Stimulated activated CD4-positive, alpha-beta T cell treated with anti-CD3 and anti-CD28 coated beads, Interleukin-2, amount 100 ng/mL, for 24 hours (primary cell): ENCODE data around the gene SYPL1.

ENCODE experiments used
- DNase-seq, 2 donors: peaks; one replicate each; pipeline ENCODE4 v3.0.0-alpha.2; 2020

Gene SYPL1

GRCh38 chr7:106064771-106065574 is 47.1 kb downstream of the SYPL1 start:
- no peak for DNase-seq

DNA sequence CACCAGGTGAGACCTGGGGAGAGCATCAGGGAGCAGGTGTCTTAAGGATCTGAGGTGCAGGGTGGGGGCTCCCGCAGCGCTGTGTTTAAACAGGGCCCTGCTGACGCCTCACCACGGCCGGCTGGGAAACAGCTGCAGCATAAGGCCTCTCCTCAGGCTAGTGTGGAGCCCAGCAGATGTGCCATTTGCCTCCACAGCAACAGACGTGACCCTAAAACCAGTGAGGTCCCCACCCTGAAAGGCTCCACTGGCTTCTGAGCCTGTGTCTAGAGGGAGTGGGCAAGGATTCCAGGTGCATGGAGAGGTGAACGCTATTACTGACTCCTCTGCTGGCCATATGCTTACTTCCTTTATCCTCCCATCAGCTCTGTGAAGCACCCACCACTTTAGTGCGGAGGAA is 47.8 kb downstream of the SYPL1 start:
- no peak for DNase-seq

DNA sequence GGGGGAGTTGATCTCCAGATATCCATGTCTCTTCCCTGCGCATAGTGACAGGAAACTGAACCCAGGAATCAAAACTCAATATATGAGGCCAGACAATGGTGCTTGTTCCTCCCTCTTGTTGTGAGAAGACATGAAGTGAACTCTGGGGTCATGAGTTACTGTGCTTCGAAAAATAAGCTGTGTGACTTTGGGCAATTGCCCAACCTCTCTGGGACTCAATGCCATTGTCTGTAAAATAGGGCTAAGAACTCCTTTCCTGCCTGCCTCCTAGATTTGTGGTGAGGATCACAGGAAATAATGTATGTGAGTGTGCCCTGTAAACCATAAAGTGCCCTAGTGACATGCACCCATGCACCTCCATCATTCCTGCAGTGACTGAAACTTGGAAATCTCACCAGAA is 48.4 kb downstream of the SYPL1 start:
- no peak for DNase-seq

GRCh38 chr7:106063024-106063423 is 49.1 kb downstream of the SYPL1 start:
- DNase-seq = no peak

GRCh38 chr7:106062521-106062931 is 49.6 kb downstream of the SYPL1 start:
- DNase-seq = no peak

DNA sequence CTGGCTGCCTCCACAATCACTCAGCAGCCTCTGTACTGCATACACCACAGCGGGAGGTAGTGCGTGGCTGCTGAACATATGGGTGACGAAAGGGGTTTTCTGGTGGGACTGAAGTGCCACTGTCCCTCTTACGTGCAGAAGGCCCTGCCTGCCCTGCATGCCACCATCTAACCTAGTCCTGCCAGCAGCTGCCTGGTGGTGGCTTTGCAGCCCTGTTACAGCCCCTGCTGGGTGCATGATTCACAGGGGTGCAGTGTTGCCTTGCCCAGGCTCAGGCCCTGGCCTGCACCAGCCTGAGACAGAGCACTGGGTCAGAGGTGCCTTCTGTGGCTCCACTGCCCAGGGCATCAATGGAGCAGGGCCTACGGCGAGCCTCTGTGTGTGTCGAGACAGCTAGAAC is 50.1 kb downstream of the SYPL1 start:
- no peak for DNase-seq

DNA sequence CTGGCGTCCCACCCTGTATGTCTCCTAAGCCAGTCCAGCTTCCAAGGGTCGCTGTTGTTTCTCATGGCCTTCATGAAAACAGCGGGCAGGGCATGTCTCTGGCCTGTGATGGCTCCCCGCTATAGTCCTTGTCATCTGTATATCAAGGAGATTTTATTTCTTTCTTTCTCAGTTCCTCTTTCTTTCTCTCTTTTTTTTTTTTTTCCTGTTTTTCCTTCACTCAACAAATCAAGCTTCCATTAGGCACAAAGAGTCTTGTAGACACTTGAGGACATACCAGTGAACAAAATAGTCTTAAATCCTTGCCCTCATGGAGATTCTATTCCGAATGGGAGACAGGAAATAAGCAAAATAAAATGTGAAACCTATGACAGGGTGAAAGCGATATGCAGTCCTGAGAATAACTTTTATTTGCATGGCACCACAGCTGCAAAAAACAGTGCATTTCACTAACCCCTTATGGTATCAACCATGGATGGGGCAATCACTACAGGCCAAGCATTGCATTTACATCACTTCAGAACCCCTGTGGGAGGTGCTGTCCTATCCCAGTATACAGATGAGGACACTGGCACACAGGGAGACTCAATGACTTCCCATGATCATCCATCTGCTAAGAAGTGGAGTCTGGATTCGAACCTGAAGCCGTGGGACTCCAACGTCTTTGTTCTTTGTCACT is 50.7 kb downstream of the SYPL1 start:
- DNase-seq = no peak

DNA sequence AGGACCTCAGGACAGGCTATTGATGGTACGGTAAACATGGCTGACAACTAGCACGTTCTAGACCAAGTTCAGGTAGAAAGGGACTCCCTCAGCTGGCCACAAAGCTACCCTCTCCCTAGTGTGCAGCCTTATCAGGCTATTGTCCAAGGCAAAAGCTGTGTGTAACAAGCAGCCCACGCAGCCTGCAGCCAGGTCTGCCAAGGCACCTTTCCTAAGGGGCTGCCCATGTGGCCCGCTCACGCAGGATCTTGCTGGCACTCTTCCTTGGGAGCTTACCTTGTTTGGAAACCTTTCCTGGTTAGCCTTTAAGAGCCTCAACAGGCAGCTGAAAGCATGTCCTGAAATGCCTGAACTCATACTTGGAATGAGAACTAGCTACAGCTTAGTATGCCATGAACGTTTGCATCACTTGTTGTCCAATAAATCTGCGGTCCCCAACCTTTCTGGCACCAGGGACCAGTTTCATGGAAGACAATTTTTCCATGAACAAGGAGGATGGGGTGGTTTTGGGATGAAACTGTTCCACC is 51.7 kb downstream of the SYPL1 start:
- DNase-seq = no peak

- DNase-seq = no peak
Measured at GRCh38 chr7:106059556-106059955, 52.6 kb downstream of the SYPL1 start.

DNA sequence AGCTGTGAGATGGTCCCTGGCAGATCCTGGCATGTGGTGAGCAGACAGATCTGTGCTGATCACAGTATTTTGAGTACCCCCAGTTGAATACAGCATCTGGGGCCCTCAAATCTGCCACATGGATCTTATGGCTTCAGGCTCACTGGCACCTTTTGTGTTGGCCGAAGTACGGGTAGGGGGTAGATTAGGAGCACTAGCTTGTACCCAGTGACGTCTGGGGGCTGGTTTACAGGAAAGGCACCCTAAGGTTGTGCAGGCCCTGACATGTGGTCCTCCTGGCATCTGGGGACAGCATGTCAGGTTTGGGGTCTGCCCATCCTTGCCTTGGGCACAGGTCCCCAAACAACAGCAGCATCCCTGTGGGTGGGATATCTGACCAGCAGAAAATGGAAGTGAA is 53.2 kb downstream of the SYPL1 start:
- no peak for DNase-seq

DNA sequence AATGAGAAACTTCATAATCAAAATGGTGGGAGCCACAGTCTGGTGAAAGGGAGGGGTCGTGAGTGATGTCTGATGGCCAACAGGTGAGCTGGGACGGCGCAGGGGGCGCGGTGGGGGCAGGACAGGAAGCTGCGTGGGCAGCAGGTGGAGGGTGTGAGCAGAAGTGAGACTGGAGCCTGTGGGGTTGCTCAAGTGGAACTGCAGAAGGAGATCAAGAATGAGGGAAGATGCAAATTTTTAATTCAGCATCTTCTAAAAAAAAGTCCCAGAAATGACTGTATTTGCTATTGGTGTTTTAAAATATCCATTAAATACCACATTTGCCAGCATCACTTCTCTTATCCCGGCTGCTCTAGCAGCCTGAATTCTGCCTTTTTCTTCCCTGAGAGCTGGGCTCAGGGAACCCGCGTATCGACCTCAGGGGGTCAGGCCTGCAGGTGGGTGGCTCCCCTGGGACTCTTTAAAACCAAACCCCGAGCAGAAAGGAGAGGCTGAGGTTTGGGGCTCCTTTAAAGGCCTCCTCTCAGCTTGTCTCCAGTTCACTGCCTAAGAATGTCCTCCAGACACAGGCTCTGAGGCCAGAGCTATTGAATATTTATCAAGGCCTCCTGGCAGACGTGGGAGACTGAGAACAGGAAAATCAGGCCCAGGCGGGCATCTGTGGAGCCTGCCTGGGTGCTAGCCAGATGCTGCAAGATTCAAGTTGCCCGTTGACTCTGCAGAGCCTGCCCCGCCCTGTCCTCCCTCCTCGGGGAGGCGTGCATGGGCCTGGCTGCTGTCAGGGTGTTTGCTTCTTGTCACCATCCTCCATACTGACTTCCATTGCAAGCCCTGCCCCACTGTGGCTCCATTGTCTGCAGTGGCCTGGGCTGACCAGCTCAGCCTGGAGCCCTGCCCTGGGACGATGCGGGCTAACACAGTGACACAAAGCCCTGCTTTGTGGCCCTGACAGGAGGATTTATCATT is 53.9 kb downstream of the SYPL1 start:
- DNase-seq = peak in 1 of 2 donors; percentile 20

DNA sequence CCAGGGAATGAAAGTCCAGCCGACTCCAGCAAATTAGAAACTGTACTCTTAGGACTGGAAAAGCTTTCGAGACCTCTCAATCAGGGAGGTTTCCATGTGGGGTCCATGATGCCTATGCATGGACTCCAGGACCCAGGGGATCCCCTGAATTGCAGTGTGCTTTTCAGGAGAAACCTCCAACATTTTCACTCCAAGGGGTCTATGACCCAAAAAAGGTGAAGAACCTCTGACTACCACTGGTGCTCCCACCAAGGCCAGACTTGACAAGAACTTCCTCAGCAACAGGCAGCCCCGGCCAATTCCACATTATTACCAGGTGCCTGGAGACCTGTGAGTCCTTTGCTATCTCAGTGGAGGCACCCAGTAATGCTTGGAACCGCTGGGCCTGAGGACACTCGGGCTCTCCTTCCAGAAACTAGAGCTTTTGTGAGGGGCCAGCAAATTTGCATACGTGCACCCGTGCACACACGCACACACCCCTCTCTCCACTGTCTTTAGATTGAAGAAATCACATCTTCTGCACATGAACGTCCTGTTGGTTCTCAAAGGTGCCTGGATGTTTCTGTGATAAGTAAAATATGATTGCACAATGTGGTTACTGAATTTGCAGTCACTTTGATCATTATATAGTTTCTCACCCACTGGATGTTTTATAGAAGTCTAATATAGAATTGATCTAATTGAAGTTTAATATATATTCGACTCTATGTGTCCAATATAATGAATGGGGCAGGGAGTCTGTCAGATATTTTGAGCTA is 54.7 kb downstream of the SYPL1 start:
- DNase-seq = no peak

- DNase-seq = peak; percentile 71 to 74
Measured at GRCh38 chr7:106056513-106057203, 55.5 kb downstream of the SYPL1 start.

DNA sequence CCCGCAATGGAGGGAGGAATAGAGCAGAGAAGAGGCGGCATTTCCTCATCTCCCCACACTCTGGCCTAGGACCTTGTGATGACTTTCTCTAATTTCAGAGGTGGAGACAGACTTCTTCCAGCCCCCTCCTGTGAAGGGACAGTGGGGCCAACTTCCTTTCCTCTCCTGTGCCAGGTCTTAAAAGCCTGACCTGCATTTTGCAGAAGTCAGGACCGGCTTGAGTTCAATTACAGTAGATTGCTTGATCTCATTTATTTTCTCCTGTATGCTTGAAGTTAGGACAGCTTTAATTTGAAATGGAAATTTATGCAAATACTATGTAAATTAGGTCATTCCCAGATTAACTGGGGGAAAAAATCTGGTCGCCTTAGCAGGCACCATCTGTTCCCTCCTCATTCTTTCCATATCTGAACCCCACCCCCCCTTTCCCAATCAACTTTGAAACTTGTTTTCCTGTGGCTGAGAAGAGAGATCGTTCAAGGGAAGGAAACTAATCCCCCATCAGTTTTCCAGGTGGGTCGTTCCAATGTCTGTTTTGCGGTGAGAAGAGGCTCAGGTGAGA is 57.1 kb downstream of the SYPL1 start:
- DNase-seq = no peak

GRCh38 chr7:106054156-106054910 is 57.8 kb downstream of the SYPL1 start:
- no peak for DNase-seq

DNA sequence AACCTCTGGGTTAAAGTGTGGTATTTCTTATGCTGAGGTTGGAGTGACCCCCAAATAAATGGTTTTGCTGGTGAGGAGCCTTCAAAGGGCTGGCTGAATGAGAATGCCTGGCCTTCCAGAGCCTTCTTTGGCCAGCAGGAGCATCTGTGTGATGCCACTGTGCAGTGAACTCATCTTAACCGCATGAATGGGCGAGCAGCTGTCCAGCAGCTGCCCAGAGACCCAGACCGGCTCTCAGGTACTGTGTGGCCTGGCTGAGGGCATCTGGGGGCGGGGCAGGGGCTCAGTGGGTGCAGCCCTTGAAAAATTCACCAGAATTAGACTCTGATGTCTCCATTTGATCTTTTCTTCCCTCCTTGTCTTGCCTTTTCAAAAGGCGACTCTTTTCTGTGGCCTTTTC is 59.0 kb downstream of the SYPL1 start:
- DNase-seq = no peak

DNA sequence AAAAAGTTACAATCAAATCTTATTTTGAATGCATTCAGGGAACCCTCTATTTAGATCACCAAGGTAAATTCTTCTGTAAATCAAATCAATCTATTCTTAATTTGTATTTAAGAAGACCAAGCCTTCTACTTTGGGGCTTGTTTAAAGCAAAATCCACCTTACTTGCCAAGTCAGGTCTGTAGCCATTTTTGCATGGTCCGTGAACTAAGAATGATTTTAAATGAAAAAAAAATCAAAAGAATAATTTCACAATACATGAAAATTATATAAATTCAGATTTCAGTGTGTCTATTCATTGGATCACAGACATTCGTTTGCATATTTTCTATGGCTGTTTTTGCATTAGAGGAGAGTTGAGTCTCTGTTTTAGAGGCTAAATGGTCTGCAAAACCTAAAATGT is 59.4 kb downstream of the SYPL1 start:
- no peak for DNase-seq

DNA sequence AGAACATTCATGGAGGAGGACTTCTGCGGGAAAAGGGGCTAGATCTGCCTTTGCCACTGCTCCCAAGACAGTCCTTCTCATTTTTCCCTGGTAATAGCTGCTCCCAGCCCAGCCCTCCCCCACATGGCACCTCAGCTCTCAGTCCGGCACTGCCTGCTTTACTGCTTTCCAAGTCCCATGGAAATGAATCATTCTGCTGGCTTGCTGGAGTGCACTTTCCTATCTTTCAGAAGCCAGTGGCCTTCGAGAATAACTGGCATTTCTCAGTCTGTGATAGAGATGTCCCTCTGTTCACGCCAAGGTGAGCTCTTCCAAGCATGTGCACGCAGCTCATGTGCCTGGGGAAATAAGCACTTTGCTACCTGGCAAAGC is 61.4 kb downstream of the SYPL1 start:
- DNase-seq = no peak

DNA sequence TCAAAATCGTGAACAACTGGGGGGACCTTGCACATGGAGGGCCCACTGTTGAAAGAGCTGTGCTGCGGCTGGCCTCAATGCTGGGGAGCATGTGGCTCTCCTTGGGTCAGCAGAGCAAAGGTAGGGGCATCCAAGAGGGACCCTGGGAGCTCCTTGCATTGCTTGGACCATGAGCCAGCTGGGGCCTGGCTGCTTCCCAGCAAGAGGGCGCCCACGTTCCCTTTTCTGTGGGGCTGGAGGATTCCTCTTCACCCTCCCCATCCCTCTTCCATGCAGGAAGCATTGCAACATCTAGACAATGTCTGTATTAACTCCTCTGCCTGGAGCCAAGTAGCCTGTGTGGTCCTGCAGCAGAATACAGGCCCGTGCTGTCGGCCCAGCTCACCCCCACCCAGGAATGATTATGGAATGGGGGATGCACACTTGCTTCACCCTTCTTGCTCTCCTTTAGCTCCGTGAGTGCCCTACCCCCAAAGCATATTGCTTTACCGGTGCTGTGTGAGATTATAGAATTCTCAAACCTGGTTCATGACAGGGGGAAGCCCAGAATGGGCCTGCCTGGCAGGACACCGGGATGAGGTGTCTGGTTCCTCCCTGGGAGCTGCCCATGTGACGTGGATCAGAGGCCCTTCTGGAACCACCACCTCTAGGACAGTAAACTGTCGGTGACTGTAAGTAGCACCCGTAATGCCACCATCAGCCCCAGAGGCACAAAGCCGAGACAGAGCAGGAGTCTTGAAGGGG is 61.9 kb downstream of the SYPL1 start:
- no peak for DNase-seq
